OCI-LY1 (cell line): ENCODE results near the gene CACNA1C.

ENCODE experiments used
- H2AFZ ChIP-seq: fragments of 200-600 bp; sonication (generic), shearing (Covaris generic); 2 replicates; pipeline ENCODE4 v1.6.0; 2014; ENCODE audit warnings: antibody characterized with exemption, mild to moderate bottlenecking, low read length
- H3F3A ChIP-seq: fragments of 200-600 bp; sonication (generic), shearing (Covaris generic); 2 replicates; pipeline ENCODE4 v1.6.0; 2014; ENCODE audit warnings: mild to moderate bottlenecking, antibody characterized with exemption, low read length, moderate library complexity; ENCODE audit not compliant: insufficient read depth
- H3K27ac ChIP-seq: fragments of 200-600 bp; sonication (generic); 2 replicates; pipeline ENCODE4 v1.5.1; 2014; ENCODE audit warnings: low read length, mixed run types, mild to moderate bottlenecking, low read depth; ENCODE audit not compliant: poor library complexity, severe bottlenecking
- H3K27me3 ChIP-seq: fragments of 200-600 bp; sonication (generic); 2 replicates; pipeline ENCODE4 v1.6.0; 2014; ENCODE audit warnings: antibody characterized with exemption, mild to moderate bottlenecking, low read length, moderate library complexity; ENCODE audit not compliant: insufficient read depth
- H3K36me3 ChIP-seq: fragments of 200-600 bp; sonication (generic); 2 replicates; pipeline ENCODE4 v1.6.1; 2014; ENCODE audit warnings: mild to moderate bottlenecking, antibody characterized with exemption, low read length, moderate library complexity, mixed read lengths; ENCODE audit not compliant: insufficient read depth
- H3K4me1 ChIP-seq: fragments of 200-600 bp; sonication (generic); 2 replicates; pipeline ENCODE4 v1.5.1; 2014; ENCODE audit warnings: mild to moderate bottlenecking, low read length, moderate library complexity; ENCODE audit not compliant: insufficient read depth, severe bottlenecking
- H3K4me2 ChIP-seq: fragments of 200-600 bp; sonication (generic), shearing (Covaris generic); 2 replicates; pipeline ENCODE4 v1.6.1; 2014; ENCODE audit warnings: low read length
- H3K4me3 ChIP-seq: fragments of 200-600 bp; sonication (generic); 2 replicates; pipeline ENCODE4 v1.5.1; 2014; ENCODE audit warnings: low read length, low read depth, mild to moderate bottlenecking, mixed read lengths; ENCODE audit not compliant: poor library complexity, severe bottlenecking
- H3K79me2 ChIP-seq: fragments of 200-600 bp; shearing (Covaris generic); 2 replicates; pipeline ENCODE4 v1.6.1; 2016; ENCODE audit warnings: mixed run types, low read length, mixed read lengths; ENCODE audit not compliant: insufficient read depth
- H3K9ac ChIP-seq: fragments of 200-600 bp; sonication (generic), shearing (Covaris generic); 2 replicates; pipeline ENCODE4 v1.6.1; 2014; ENCODE audit warnings: mild to moderate bottlenecking, low read length, mixed read lengths
- H3K9me2 ChIP-seq: fragments of 200-600 bp; sonication (generic), shearing (Covaris generic); 2 replicates; pipeline ENCODE4 v1.6.1; 2014; ENCODE audit warnings: low read depth, mild to moderate bottlenecking, low read length, mixed read lengths
- H3K9me3 ChIP-seq: fragments of 200-600 bp; shearing (Covaris generic); 2 replicates; pipeline ENCODE4 v1.6.1; 2014; ENCODE audit warnings: low read length, mixed read lengths
- H4K20me1 ChIP-seq: fragments of 200-600 bp; sonication (generic), shearing (Covaris generic); 2 replicates; pipeline ENCODE4 v1.6.0; 2016; ENCODE audit warnings: mild to moderate bottlenecking, low read length; ENCODE audit not compliant: insufficient read depth
- CTCF ChIP-seq: fragments of 200-600 bp; sonication (generic), shearing (Covaris generic); IDR thresholded peaks from 2 replicates; pipeline ENCODE4 v1.5.1; 2017; ENCODE audit warnings: mild to moderate bottlenecking, antibody characterized with exemption, low read length, moderate library complexity, mixed read lengths
- EZH2 ChIP-seq: fragments of 200-600 bp; sonication (generic), shearing (Covaris generic); IDR thresholded peaks from 2 replicates; pipeline ENCODE4 v1.8.0; 2017; ENCODE audit warnings: borderline replicate concordance, mixed run types, mild to moderate bottlenecking, antibody characterized with exemption, low read length, moderate library complexity, mixed read lengths

CACNA1C gene

GRCh38 chr12:2299206-2299605 lies 246.4 kb downstream of the CACNA1C start:
- TF ChIP-seq EZH2 (no peak), CTCF (no peak)
- no peaks in the 10 kb centered on the region for H3K79me2 ChIP-seq
- no peaks in the 10 kb centered on the region for H3K9me3 ChIP-seq
- no peak overlapping the region for H2AFZ ChIP-seq
- H3K27ac ChIP-seq = no peak overlapping the region
- H4K20me1 ChIP-seq = no peaks in the 10 kb centered on the region
- no peaks in the 10 kb centered on the region for H3K27me3 ChIP-seq
- H3K4me1 ChIP-seq = peaks cover 21% of the 10 kb centered on the region
- no peak overlapping the region for H3K9ac ChIP-seq
- H3K4me3 ChIP-seq = no peak overlapping the region
- no peaks in the 10 kb centered on the region for H3K9me2 ChIP-seq
- no peaks in the 10 kb centered on the region for H3F3A ChIP-seq
- H3K36me3 ChIP-seq = no peaks in the 10 kb centered on the region
- H3K4me2 ChIP-seq = no peak overlapping the region

- H3K4me2 ChIP-seq = no peak overlapping the region
- H3K36me3 ChIP-seq = no peaks in the 10 kb centered on the region
- H2AFZ ChIP-seq = no peak overlapping the region
- TF ChIP-seq EZH2 = no peak
- no peak for TF ChIP-seq CTCF
- H3K9me2 ChIP-seq = no peaks in the 10 kb centered on the region
- peaks cover 21% of the 10 kb centered on the region for H3K4me1 ChIP-seq
- no peaks in the 10 kb centered on the region for H3K27me3 ChIP-seq
- H3F3A ChIP-seq = no peaks in the 10 kb centered on the region
- no peaks in the 10 kb centered on the region for H4K20me1 ChIP-seq
- H3K9ac ChIP-seq = no peak overlapping the region
- H3K79me2 ChIP-seq = no peaks in the 10 kb centered on the region
- no peaks in the 10 kb centered on the region for H3K9me3 ChIP-seq
- H3K27ac ChIP-seq = no peak overlapping the region
- H3K4me3 ChIP-seq = no peak overlapping the region
These were observed 247.4 kb downstream of the CACNA1C start for GRCh38 chr12:2300168-2300567.

- peaks cover 22% of the 10 kb centered on the region for H3K4me1 ChIP-seq
- H3K4me2 ChIP-seq = no peak overlapping the region
- TF ChIP-seq CTCF (no peak), EZH2 (no peak)
- H3K36me3 ChIP-seq = no peaks in the 10 kb centered on the region
- H3K9ac ChIP-seq = no peak overlapping the region
- no peak overlapping the region for H3K4me3 ChIP-seq
- H3F3A ChIP-seq = no peaks in the 10 kb centered on the region
- no peak overlapping the region for H3K27ac ChIP-seq
- no peaks in the 10 kb centered on the region for H3K79me2 ChIP-seq
- no peak overlapping the region for H2AFZ ChIP-seq
- H3K9me2 ChIP-seq = no peaks in the 10 kb centered on the region
- H3K9me3 ChIP-seq = no peaks in the 10 kb centered on the region
- no peaks in the 10 kb centered on the region for H3K27me3 ChIP-seq
- H4K20me1 ChIP-seq = no peaks in the 10 kb centered on the region
These were observed 248.1 kb downstream of the CACNA1C start for GRCh38 chr12:2300886-2301285.
